ENCODE measurements around the gene CATSPERE. TPM values are rescaled to one million over a fixed set of nuclear protein-coding genes. Genes with fewer than 3 reads are reported as not detected.
A peak's percentile ranks its signal among the peaks of the same experiment; 100 is the strongest.
"Not testable (repeated sequence)": the region's sequence is repeated elsewhere in the genome, so short reads cannot be mapped to it uniquely, and the experiment has no call there.

The CATSPERE gene
- total and polyA plus RNA-seq, 7 donors = 0.15 to 0.60 (median 0.42) TPM

DNA sequence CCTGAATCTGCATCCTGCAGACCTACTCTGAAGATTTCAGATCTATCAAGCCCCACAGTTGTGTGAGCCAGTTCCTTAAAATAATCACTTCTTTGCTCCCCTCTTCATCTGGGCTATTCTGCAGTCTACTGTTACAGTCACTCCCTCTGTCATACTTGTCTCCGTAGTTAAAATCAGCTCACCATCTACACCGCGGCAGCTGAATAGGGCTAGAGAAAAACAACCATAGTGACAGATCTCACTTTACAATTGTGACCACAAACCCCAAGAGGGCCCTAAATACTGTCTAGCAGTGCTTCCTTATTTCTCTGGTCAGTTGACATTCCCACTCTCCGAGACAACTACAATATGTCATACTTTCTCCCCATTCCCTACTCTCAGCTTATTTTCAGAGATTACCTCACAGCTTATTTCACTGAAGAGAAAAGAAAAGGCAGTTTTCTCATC lies 204.7 kb downstream of the CATSPERE start:
- peaks cover 30% of the 10 kb centered on the region for H3K4me1 ChIP-seq
- H3K27ac ChIP-seq = peak overlapping the region; percentile 65
- intact Hi-C loops (cut with DNase I) = loop anchor here in 1 of 2 donors (10.0 kb wide), 1 partner anchor 319 kb away; no protein-coding TSS in a partner anchor
- DNase-seq (no peak), ATAC-seq (peak; percentile 85 to 92 (median 86))
- TF ChIP-seq, protein P1, sequence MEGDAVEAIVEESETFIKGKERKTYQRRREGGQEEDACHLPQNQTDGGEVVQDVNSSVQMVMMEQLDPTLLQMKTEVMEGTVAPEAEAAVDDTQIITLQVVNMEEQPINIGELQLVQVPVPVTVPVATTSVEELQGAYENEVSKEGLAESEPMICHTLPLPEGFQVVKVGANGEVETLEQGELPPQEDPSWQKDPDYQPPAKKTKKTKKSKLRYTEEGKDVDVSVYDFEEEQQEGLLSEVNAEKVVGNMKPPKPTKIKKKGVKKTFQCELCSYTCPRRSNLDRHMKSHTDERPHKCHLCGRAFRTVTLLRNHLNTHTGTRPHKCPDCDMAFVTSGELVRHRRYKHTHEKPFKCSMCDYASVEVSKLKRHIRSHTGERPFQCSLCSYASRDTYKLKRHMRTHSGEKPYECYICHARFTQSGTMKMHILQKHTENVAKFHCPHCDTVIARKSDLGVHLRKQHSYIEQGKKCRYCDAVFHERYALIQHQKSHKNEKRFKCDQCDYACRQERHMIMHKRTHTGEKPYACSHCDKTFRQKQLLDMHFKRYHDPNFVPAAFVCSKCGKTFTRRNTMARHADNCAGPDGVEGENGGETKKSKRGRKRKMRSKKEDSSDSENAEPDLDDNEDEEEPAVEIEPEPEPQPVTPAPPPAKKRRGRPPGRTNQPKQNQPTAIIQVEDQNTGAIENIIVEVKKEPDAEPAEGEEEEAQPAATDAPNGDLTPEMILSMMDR (IDR thresholded peaks at IDR 0.05) = no peak
- no peaks in the 10 kb centered on the region for H3K36me3 ChIP-seq (ENCODE audit: insufficient read depth in 1 of 2, low read depth in 1 of 2)
- H3K27me3 ChIP-seq (ENCODE audit: insufficient read depth in 3 of 3, low read length in 2 of 3) = no peaks in the 10 kb centered on the region
- 14 to 25% (median 19%) methylated on average over 4 of the region's 4 CpGs for WGBS, 3 donors
- peaks cover 3% of the 10 kb centered on the region for H3K9me3 ChIP-seq
- peak overlapping the region; percentile 35 for H3K4me3 ChIP-seq

DNA sequence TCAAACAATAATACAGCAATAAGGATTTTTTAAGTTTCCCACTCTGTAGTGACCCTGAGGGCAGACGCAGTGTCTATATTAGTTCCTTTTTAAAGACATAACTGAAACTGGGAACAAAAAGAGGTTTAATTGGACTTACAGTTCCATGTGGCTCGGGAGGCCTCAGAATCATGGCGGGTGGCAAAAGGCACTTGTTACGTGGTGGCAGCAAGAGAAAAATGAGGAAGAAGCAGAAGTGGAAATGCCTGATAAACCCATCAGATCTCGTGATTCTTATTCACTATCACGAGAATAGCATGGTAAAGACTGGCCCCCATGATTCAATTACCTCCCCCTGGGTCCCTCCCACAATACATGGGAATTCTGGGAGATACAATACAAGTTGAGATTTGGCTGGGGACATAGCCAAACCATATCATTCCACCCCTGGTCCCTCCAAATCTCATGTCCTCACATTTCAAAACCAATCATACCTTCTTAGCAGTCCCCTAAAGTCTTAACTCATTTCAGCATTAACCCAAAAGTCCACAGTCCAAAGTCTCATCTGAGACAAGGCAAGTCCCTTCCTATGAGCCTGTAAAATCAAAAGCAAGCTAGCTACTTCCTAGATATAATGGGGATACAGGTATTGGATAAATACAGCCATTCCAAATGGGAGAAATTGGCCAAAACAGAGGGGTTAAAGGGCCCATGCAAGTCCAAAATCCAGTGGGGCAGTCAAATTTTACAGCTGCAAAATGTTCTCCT lies 205.8 kb downstream of the CATSPERE start:
- 89 to 94% (median 93%) methylated on average over 6 of the region's 6 CpGs for WGBS, 3 donors
- not testable (repeated sequence) for H3K4me3 ChIP-seq; H3K36me3 ChIP-seq (ENCODE audit: insufficient read depth in 1 of 2, low read depth in 1 of 2); H3K9me3 ChIP-seq; H3K27me3 ChIP-seq (ENCODE audit: insufficient read depth in 3 of 3, low read length in 2 of 3); DNase-seq; ATAC-seq
- intact Hi-C loops (cut with DNase I) = loop anchor here in 1 of 2 donors (10.0 kb wide), 1 partner anchor 318 kb away; no protein-coding TSS in a partner anchor
- peak overlapping the region; percentile 65 for H3K27ac ChIP-seq
- peaks cover 30% of the 10 kb centered on the region for H3K4me1 ChIP-seq

DNA sequence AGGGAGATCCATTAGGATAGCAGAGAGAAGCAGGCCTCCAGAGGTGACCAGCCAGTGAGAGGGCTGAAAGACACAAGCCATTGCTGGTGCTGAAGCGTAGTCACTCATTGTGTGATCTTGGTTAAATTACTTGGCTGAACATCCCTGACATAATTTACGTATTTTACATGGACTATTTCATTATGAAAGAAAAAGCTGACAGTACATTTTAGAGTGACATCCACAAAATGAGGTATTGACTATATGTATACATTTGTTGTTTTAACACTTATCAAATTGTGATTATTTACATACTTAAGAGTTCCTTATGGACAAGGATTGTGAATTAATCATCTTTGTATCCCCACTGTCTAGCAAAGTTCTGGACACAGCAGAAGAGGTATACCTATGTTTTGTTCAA lies 206.7 kb downstream of the CATSPERE start:
- Histone ChIP-seq H3K27me3 (ENCODE audit: insufficient read depth in 3 of 3, low read length in 2 of 3) (no peaks in the 10 kb centered on the region), H3K27ac (no peak overlapping the region), H3K9me3 (no peaks in the 10 kb centered on the region), H3K36me3 (ENCODE audit: insufficient read depth in 1 of 2, low read depth in 1 of 2) (no peaks in the 10 kb centered on the region), H3K4me1 (peaks cover 32% of the 10 kb centered on the region), H3K4me3 (no peak overlapping the region)
- no peak for ATAC-seq
- intact Hi-C loops (cut with DNase I) = loop anchor here in 1 of 2 donors (10.0 kb wide), 1 partner anchor 317 kb away; no protein-coding TSS in a partner anchor
- WGBS, 3 donors = 80 to 97% (median 94%) methylated on average over 2 of the region's 2 CpGs
- DNase-seq = no peak
- TF ChIP-seq, protein P1 (IDR thresholded peaks at IDR 0.05) = no peak

DNA sequence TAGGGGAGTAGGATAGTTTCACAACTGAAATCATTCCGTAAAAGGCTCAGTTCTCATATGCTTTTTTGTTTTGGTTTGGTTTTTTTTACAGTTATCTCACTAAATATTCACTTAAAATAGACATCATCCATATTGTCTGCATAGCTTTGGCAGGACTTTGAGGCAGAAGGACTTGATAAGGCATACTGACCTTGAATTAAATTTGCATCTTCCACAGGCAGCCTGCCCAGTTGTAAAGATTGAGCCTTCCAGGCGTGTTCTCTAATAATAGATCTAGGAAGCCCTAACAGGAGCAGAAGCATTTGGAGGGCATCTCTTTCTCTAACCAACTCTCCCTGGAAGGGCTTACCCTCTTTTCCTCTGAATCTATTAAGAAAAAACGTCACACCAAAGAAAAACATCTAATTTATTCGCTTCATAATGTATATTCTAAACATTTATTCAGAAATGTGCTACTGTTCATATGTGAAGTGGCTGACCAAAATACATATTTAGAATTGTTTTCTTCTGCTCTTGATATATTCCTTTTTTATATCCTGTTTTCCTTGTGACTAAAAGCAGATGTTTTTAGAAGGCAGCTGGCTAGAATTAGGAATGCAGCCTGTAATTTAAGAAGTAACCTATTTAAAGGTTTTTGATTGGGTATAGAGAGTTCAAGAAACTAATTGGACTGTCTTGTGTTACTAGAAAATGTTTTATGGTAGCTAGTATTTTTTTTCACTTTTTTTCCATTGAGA lies 212.0 kb downstream of the CATSPERE start:
- H3K9me3 ChIP-seq = no peaks in the 10 kb centered on the region

More for the DNA sequence above, 212.0 kb downstream of the CATSPERE start:
- 17 to 29% (median 22%) methylated on average over 4 of the region's 4 CpGs for WGBS, 3 donors
- Histone ChIP-seq H3K27ac (peak overlapping the region; percentile 71), H3K27me3 (ENCODE audit: insufficient read depth in 3 of 3, low read length in 2 of 3) (no peaks in the 10 kb centered on the region), H3K4me3 (peak overlapping the region; percentile 3), H3K36me3 (ENCODE audit: insufficient read depth in 1 of 2, low read depth in 1 of 2) (no peaks in the 10 kb centered on the region), H3K4me1 (peaks cover 18% of the 10 kb centered on the region)
- peak; percentile 77 to 96 (median 89) for ATAC-seq
- TF ChIP-seq, protein P1 (IDR thresholded peaks at IDR 0.05) = no peak
- no peak for DNase-seq
- intact Hi-C loops (cut with DNase I) = no loop called here

Data from psoas muscle (tissue), 8 donors.